GM12878 (cell line): ENCODE data around the gene POLG.

Source experiments
- JUND ChIP-seq: IDR thresholded peaks from 2 replicates; pipeline ENCODE4 v1.6.1; 2012; ENCODE audit warnings: low read depth, mild to moderate bottlenecking, low read length, improper control_type of control experiment, moderate library complexity
- KDM1A ChIP-seq: fragments of 200-600 bp; sonication (generic); IDR thresholded peaks from 2 replicates; pipeline ENCODE4 v1.6.1; 2016; ENCODE audit warnings: borderline replicate concordance
- MXI1 ChIP-seq: fragments of 150-350 bp; IDR thresholded peaks from 2 replicates; pipeline ENCODE4 v1.6.1; 2011; ENCODE audit warnings: low read depth, mild to moderate bottlenecking, inconsistent platforms, low read length, improper control_type of control experiment
- MYC ChIP-seq: IDR thresholded peaks from 2 replicates; pipeline ENCODE4 v1.6.1; 2011; ENCODE audit warnings: mild to moderate bottlenecking, low read length, moderate library complexity, inconsistent platforms; ENCODE audit not compliant: insufficient read depth, insufficient replicate concordance, insufficient read length, severe bottlenecking
- NFYB ChIP-seq: IDR thresholded peaks from 2 replicates; pipeline ENCODE4 v1.6.1; 2011; ENCODE audit warnings: low read depth, mild to moderate bottlenecking, low read length, improper control_type of control experiment, moderate library complexity; ENCODE audit not compliant: insufficient read depth
- POLR2AphosphoS2 ChIP-seq: IDR thresholded peaks from 2 replicates; pipeline ENCODE4 v1.6.1; 2011; ENCODE audit warnings: low read depth, mild to moderate bottlenecking, low read length, improper control_type of control experiment, moderate library complexity
- RAD21 ChIP-seq: IDR thresholded peaks from 2 replicates; pipeline ENCODE4 v1.6.1; 2011; ENCODE audit warnings: mild to moderate bottlenecking, low read depth, low read length, moderate library complexity; ENCODE audit not compliant: insufficient read depth
- TCF7 ChIP-seq: IDR thresholded peaks from 2 replicates; pipeline ENCODE4 v1.6.1; 2014; ENCODE audit warnings: antibody characterized with exemption, borderline replicate concordance
- ZNF274 ChIP-seq: IDR thresholded peaks from one replicate; pipeline ENCODE4 v1.8.0; 2011; ENCODE audit not compliant: insufficient read length, insufficient read depth
- TF ChIP-seq, protein P1 (sequence below): IDR thresholded peaks from 2 replicates; pipeline ENCODE4 v1.6.1; 2011; ENCODE audit warnings: borderline replicate concordance, low read depth, mild to moderate bottlenecking, moderate library complexity, mixed read lengths, low read length; ENCODE audit not compliant: insufficient read depth; ENCODE audit errors: extremely low read length
- TF ChIP-seq, protein P2 (sequence below), 3 experiments: IDR thresholded peaks in 2 of 3; conservative IDR thresholded peaks in 1 of 3; 2 replicates each; pipeline ENCODE4 v1.5.1; 2011; ENCODE audit warnings: low read depth in 3 of 3, low read length in 3 of 3, mild to moderate bottlenecking in 3 of 3, control low read depth in 2 of 3, moderate library complexity in 2 of 3, inconsistent platforms in 1 of 3, mixed read lengths in 1 of 3; ENCODE audit not compliant: control insufficient read depth in 2 of 3, insufficient read depth in 1 of 3; ENCODE audit errors: extremely low read depth in 1 of 3

DNA sequence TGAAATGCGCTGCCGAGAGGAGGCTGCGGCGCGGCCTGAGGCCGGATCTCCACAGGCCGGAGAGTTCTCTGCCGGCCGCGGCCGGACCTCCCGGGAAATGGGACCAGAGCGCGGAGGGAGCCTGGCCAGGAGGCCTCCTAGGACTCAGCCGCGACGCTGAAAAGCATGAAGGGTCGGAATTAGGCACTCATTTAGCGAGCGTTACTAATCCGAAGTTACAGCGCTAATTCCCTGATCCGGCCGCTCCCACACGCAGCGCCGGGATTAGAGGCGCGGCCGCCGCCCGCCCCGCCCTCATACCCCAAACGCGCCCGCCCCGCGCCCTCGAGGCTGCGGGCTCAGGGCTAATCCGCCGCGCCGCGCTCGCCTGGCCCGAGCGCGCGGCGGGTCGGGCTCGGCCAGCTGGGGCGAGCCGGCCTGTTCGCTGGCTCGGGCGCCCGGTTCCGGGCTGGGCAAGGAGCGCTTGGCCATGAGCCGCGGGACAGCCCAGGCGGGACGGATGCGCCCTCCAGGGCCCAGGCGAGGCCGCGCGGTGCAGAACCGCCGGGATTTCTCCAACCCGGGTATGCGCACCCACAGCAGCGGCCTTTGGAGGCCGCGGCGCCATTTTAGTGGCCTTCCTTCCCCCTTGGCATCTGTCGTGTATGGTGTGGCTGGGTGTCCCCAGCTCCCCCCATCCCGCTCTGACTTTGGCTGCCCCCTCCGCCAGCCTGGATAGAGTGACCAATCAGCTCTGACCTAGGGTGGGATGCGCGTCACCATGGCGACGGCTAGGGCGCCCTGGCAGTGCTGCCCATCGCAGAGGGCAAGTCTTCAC, 36.8 kb upstream of the POLG start:
- TF ChIP-seq ZNF274 (no peak), POLR2AphosphoS2 (no peak), MXI1 (no peak), KDM1A (no peak), RAD21 (no peak), JUND (no peak), MYC (no peak), TCF7 (no peak), NFYB (no peak)
- TF ChIP-seq, protein P1, sequence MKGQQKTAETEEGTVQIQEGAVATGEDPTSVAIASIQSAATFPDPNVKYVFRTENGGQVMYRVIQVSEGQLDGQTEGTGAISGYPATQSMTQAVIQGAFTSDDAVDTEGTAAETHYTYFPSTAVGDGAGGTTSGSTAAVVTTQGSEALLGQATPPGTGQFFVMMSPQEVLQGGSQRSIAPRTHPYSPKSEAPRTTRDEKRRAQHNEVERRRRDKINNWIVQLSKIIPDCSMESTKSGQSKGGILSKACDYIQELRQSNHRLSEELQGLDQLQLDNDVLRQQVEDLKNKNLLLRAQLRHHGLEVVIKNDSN: no peak
- TF ChIP-seq, protein P2, sequence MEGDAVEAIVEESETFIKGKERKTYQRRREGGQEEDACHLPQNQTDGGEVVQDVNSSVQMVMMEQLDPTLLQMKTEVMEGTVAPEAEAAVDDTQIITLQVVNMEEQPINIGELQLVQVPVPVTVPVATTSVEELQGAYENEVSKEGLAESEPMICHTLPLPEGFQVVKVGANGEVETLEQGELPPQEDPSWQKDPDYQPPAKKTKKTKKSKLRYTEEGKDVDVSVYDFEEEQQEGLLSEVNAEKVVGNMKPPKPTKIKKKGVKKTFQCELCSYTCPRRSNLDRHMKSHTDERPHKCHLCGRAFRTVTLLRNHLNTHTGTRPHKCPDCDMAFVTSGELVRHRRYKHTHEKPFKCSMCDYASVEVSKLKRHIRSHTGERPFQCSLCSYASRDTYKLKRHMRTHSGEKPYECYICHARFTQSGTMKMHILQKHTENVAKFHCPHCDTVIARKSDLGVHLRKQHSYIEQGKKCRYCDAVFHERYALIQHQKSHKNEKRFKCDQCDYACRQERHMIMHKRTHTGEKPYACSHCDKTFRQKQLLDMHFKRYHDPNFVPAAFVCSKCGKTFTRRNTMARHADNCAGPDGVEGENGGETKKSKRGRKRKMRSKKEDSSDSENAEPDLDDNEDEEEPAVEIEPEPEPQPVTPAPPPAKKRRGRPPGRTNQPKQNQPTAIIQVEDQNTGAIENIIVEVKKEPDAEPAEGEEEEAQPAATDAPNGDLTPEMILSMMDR (IDR thresholded peaks at IDR 0.05 in 2 of 3, conservative IDR thresholded peaks at IDR 0.05 in 1 of 3; ENCODE audit: control insufficient read depth in 2 of 3, extremely low read depth in 1 of 3, insufficient read depth in 1 of 3, low read depth in 3 of 3, low read length in 3 of 3): no peak
